AG09319 (cell line): ENCODE results near the gene EVA1A.

ENCODE experiments used
- DNase-seq: peaks from one replicate; pipeline ENCODE4 v3.0.0-alpha.2; 2010; ENCODE audit warnings: low read depth; ENCODE audit errors: extremely low read depth
- TF ChIP-seq, protein P1 (sequence below): IDR thresholded peaks from 2 replicates; pipeline ENCODE4 v1.5.1; 2011; ENCODE audit warnings: low read depth, mild to moderate bottlenecking, inconsistent platforms, low read length, moderate library complexity

The EVA1A gene

DNA sequence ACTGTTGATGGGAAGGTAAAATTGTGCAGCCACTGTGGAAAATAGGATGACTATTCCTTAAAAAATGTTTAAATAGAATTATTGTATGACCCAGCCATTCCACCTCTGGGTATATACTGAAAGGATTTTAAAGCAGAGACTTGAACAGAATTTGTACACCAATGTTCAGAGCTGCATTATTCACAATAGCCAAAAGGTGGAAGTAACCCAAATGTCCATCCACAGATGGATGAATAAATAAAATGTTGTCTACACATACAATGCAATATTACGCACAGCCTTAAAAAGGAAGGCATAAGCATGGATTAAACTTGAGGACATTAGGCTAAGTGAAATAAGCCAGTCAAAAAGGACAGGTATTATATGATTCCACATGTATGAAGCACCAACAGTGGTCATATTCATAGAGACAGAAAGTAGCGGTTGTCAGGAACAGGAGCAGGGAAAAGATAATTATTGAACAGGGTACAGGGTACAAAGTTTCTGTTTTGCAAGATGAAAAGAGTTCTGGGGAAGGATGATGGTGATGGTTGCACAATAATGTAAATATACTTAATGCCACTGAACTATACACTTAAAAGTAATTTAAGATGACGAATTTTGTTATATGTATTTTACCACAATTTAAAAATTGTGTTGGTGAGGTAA, 39.4 kb downstream of the EVA1A start:
- DNase-seq, result no peak
- TF ChIP-seq, protein P1, sequence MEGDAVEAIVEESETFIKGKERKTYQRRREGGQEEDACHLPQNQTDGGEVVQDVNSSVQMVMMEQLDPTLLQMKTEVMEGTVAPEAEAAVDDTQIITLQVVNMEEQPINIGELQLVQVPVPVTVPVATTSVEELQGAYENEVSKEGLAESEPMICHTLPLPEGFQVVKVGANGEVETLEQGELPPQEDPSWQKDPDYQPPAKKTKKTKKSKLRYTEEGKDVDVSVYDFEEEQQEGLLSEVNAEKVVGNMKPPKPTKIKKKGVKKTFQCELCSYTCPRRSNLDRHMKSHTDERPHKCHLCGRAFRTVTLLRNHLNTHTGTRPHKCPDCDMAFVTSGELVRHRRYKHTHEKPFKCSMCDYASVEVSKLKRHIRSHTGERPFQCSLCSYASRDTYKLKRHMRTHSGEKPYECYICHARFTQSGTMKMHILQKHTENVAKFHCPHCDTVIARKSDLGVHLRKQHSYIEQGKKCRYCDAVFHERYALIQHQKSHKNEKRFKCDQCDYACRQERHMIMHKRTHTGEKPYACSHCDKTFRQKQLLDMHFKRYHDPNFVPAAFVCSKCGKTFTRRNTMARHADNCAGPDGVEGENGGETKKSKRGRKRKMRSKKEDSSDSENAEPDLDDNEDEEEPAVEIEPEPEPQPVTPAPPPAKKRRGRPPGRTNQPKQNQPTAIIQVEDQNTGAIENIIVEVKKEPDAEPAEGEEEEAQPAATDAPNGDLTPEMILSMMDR, result no peak

DNA sequence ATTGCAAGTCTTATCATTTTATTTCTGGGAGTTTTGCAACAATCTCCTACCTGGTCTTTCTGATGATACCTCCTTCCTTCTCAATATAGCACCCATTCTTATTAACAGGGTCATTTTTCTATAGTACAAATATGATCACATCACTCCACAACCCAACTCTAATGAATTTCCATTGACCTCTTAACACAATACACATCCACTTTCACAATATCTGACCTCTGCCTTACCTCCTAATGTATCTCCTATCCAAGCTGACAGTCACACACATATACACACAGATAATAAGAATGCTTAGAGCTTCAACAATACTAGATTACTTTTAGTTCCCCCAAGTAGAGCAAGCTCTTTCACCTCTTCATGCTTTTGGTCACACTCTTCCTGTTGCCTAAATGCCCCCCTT, 40.9 kb downstream of the EVA1A start:
- TF ChIP-seq, protein P1, result no peak
- DNase-seq, result no peak

DNA sequence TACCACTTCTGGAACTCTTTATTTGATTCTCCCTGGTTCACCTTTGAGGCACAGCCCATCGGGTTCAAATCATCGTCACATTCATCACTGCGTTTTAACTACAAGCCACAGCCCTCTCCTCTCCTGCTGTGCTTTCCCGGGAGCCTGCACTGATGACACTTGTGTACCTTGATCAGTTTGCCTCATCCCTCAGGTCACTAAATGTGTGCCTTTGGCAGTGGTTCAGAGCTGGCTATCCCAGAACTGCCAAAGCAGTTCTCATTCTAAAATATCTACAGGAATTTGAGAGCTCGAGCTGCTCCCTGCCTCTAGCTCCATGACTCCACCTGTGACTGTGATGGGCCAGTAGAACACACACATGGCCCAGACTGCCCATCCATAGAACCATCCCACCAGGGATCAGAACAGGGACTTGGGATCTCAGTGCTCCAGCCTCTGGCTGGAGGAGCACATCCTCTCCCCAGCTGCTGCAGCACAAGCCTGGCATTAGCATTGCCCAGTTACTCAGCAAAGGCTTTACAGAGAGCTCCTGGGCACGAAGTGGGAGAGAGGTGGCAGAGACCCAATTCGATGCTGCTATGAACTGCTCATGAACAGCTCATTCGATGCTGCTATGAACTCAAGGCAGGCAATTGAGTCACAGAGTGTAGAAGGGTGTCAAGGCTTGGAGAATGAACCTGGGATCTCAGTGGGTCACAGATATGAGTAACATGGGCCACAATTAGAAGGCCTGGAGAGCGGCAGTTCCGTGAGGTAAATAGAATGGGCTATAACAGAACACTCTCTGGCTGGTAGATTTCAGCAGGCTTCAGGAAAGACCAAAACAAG, 41.9 kb downstream of the EVA1A start:
- DNase-seq, result no peak

DNA sequence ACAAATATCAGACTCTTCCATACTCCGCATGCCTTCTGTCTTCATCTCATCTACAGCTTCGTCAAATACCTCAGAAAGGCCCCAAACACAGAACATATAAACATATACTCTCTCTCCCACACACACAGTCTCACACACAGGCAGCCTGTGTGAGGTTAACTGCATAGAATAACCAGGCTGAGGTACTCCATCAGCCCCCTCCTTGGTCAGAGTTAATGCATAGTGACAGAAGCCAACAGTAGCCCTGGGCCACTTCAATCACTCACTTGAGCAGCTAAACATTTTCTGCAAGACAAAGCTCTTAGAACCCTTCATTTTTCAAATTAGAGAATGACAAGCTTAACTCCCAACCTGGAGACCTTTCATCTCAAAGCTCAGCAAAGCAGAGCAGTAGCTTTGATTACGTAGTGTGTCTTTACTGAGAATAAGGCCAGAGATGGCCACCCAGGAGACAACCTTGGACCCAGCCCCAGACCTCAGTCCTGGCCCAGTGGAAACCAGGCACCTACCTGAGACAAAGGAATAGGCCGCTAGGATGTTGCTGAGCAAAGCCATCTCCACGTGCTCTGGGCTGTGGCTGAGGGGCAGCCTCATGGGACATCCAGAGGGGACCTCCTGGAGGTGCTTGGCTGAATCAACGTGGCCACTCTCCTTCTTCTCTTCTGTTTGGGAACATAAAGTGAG, 43.0 kb downstream of the EVA1A start:
- TF ChIP-seq, protein P1, result no peak
- no peak for DNase-seq

More for the DNA sequence above, 41.9 kb downstream of the EVA1A start:
- TF ChIP-seq, protein P1, result no peak

DNA sequence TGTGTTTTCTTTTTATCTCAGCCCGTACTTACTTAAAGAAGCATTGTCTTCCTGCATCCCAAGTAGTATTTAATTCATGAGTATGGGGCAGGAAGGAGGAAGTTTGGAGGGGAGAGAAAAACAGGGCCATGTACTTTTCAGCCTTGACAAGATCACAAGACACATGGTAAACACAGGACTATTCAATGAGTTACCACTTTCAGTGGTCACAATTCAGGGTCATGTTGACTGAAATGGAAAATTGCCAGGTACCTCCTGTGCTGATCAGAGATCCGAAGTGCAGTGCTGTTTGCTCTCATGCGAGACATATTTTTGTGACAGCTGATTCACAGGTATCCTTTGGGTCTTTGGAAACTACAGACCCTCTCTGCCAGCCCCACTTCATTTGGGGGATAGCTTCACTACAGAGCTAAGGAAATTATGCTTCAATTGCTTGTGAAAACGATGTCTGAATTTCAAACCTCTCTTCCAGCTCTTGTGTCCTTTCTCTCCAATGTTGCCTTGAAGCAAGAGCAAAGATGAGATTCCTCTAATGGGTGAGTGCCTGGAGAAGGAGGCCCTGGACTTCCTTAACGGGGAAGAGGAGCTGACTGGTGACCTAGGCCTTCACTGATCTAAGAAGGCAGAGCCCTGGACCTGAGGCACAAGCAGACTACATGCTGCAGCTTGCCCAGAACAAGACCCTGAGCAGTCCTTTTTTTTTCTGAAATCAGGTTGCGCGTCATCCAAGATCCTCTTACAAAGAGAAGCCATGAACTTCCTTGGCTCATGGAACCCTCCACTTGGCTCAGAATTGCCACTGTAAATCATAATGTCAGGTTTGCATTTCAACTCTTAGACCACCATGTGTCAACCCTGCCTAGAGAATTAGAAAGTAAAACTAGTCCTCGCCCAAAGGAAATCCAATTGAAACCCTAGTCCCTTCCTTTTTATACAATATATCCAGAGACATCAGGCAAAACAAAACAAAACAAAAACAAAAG, 44.1 kb downstream of the EVA1A start:
- TF ChIP-seq, protein P1, result no peak
- DNase-seq, result no peak

DNA sequence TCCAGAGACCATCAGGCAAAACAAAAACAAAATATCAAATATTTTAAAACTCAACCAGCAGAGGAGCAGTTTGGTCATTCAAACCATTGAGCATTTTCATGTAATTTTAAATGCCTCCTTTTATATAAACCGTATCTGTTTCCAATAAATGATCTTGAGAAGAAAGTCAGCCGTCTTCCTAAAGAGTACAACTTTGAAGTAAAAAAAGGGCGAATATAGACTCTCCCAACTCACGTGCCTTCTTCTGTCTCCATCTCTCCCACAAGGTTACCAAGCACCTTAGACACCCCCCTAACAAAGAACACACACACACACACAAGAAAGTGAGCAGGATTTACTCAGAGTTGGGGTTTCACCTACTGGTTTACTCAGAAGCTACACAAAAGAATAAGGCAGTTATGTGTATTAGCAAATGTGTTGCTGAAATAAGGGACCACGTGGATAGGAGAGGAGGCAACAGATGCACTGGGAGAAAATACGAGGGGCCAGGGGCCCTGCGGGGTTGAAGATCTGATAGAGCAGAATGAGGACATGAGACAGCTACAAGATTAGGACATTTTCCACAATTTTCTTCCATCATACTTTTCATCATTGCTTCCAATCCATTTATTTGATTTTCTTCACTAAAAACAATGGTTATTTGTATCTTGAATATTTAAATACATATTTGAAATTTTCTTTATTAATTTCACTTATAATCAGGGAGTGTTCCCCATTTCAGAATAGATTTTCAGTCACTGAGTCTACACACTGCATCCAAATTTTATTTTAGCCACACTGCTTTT, 45.0 kb downstream of the EVA1A start:
- TF ChIP-seq, protein P1, result no peak
- no peak for DNase-seq
